Subcutaneous adipose tissue (tissue), 4 donors: ENCODE data around the gene EBLN2. TPM values are rescaled to one million over a fixed set of nuclear protein-coding genes. Genes with fewer than 3 reads are reported as not detected.

Experiments
- total RNA-seq, 4 donors: library from RNA; depleted of rRNA; stranded (reverse); fragments of >200 nt; gene quantifications; one replicate each; pipeline ENCODE4 v1.1.0, GENCODE V29; 2016
- TF ChIP-seq, protein P1 (sequence below): fragments of 450-650 bp; IDR thresholded peaks from one replicate; pipeline ENCODE4 v1.5.1; 2016; ENCODE audit warnings: low read depth, mild to moderate bottlenecking, control low read depth, antibody characterized with exemption, moderate library complexity

EBLN2 gene
- total RNA-seq, 4 donors from 2014 or later = 6.4 to 8.6 (median 7.6) TPM

DNA sequence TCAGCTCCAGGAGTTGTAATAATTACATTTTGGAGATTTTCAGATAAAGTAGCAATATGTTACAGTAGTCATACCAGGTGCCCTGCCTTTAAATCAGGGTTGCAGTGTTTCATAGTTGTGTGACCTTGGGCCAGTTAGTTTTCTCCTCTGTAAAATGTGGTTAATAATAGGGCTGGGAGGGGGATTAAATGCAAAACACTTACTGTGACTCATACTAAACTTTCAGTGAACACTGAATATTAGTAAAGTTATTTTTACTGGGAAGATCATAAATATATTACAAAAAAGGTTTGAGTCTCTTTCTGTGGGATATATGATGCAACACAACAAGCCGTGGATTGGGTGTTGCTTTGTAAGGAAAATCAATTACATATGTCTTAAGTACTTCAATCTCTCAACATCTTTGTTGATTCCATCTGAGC is 1.1 kb upstream of the EBLN2 start:
- TF ChIP-seq, protein P1, sequence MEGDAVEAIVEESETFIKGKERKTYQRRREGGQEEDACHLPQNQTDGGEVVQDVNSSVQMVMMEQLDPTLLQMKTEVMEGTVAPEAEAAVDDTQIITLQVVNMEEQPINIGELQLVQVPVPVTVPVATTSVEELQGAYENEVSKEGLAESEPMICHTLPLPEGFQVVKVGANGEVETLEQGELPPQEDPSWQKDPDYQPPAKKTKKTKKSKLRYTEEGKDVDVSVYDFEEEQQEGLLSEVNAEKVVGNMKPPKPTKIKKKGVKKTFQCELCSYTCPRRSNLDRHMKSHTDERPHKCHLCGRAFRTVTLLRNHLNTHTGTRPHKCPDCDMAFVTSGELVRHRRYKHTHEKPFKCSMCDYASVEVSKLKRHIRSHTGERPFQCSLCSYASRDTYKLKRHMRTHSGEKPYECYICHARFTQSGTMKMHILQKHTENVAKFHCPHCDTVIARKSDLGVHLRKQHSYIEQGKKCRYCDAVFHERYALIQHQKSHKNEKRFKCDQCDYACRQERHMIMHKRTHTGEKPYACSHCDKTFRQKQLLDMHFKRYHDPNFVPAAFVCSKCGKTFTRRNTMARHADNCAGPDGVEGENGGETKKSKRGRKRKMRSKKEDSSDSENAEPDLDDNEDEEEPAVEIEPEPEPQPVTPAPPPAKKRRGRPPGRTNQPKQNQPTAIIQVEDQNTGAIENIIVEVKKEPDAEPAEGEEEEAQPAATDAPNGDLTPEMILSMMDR = no peak

DNA sequence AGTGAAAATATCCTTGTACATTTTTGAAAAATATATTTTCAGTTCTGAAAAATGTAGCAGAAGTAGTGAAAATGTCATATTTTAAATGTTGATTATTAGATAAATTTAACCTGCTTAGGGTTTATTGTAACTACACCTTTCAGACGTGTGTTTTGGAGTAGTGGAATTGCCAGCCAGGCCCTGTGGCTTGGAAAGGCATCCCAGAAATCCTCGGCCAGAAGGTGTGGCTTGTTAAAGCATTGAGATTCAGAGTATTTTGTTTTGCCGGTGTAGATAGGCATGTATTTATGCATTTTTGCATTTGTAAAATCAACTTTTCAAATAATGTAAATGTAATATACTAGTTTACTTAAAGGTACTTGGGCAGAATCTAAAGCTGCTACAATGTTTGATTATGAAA is 7.0 kb downstream of the EBLN2 start:
- TF ChIP-seq, protein P1 = no peak

DNA sequence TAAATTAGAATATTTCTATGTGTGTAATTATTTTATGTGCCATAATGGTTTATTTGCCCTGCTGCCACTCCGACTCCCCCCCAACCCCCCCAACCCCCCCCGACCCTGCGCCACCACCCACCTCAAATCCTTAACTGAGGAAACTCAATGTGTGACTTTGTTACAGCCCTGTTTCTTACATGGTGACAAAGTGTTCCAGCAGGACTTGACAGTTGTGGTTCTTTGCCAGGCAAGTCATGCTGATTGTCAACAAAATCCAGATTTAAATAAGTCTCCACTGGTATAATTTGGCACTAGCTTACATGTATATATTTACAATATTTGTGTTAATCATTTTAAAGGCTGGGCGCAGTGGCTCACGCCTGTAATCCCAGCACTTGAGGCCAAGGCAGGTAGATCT is 7.7 kb downstream of the EBLN2 start:
- TF ChIP-seq, protein P1 = no peak

DNA sequence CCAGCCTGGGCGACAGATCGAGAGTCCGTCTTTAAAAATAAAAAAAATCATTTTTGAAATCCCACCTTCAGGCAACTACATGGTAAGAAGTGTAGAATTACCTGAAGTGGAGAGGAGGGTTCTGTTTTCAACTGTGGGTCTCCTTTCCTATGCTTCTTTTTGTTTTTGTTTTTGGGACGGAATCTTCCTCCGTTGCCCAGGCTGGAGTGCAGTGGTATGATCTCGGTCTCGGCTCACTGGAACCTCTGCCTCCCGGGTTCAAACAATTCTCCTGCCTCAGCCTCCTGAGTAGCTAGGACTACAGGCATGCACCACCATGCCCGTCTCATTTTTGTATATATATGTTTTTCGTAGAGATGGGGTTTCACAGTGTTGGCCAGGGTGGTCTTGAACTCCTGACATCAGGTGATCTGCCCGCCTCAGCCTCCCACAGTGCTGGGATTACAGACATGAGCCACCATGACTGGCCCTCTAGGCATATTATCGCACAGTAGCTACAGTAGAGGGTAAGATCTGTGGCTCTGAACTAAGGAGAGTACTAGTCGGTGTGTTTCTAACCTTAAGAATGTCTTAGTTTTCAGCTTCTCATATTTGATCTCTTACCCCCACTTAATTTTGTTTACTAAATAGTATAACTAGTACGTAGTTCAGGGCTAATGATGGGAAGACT is 8.5 kb downstream of the EBLN2 start:
- TF ChIP-seq, protein P1 = no peak

DNA sequence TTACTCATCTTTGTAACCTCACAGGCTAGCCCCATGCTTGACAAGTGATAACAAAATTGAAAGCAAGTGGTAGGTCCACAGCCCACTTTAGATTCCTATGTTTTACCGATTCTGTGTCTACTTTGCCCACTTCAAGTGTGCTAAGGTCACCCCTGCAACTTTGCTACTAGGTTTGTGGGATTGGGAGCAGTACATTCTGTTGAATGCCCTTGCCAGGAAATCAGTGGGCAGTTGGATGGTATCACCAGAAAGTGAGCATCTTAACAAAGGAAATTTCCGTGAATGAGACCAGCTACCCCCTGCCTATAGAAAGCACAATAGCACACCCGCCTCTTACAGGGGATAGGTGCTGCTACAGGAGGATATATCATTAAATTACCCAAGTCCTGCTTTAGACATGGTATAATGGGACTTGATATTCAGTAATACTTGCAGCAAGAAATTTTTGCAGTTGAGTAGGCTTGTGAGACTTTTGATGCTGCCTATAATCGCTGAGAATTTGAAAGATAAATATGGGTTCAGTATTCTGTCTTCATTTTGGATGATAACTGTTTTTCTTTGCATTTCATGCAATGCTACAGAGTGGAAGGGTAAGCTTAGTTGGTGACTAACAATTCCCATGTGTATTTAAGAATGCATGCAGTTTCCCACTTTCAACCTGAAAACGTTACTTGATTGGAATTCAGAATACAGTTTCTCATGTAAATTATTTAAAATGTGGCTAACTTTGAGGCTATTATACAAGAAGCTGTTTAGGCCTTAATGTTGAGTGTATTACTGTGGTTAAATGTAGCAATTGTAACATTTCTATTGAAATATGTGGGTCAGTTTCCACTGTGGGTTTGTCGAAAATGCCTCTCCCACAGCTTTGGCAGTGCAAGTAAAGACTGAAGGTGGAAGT is 9.5 kb downstream of the EBLN2 start:
- TF ChIP-seq, protein P1 = no peak

DNA sequence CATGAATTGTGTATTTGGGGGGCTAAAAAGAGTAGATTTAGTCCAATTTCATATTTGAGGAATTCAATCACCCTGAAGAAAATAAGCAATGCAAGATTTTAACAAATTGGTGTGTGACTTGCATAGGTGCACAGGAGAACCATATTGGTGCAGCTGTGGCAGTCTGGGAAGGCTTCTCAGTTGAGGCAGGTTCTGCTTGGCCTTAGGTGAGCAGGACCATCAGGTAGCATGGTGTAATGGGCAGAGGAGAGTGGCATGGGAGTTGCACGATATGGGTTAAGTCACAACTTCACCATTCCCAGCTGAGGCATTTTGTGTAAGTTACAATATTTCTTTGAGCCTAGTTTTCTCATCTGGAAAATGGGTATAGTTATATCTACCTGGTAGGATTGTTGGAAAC is 10.5 kb downstream of the EBLN2 start:
- TF ChIP-seq, protein P1 = no peak

DNA sequence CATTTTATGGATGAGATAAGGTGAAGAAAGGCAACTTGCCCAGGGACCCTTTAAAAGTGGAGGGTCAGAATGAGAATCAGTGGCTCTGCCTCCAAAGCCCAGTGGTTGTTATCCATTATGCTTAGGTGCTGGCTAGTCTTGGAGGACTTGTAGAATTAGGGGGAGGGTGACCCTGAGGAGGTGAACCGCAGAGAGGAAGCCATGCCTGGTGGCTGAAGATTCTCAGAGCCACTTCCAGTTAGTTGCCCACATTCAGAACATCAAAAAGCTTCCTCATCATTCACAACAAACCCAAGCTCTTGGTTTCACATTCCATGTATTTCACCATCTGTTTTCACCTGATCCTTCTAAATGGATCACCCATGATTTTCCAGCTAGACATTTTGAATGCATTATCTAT is 11.2 kb downstream of the EBLN2 start:
- TF ChIP-seq, protein P1 = no peak
